T-helper 22 cell (primary cell): ENCODE results near the gene DNAJC1.
"Not testable (repeated sequence)": the region's sequence is repeated elsewhere in the genome, so short reads cannot be mapped to it uniquely, and the experiment has no call there.

Source experiments
- DNase-seq: peaks from one replicate; pipeline ENCODE4 v3.0.0-alpha.2; 2020; ENCODE audit warnings: low read depth

DNAJC1 gene

GRCh38 chr10:21899736-21900135, 103.8 kb downstream of the DNAJC1 start:
- DNase-seq: no peak

GRCh38 chr10:21895932-21896331, 107.6 kb downstream of the DNAJC1 start:
- no peak for DNase-seq

GRCh38 chr10:21894648-21895342, 108.7 kb downstream of the DNAJC1 start:
- DNase-seq: no peak

- no peak for DNase-seq
Measured at GRCh38 chr10:21891439-21891838, 112.1 kb downstream of the DNAJC1 start.

- no peak for DNase-seq
Measured at GRCh38 chr10:21889477-21890275, 113.9 kb downstream of the DNAJC1 start.

- DNase-seq: no peak
Measured at GRCh38 chr10:21888959-21889358, 114.6 kb downstream of the DNAJC1 start.

GRCh38 chr10:21885940-21886339, 117.6 kb downstream of the DNAJC1 start:
- DNase-seq: no peak

GRCh38 chr10:21873198-21873597, 130.3 kb downstream of the DNAJC1 start:
- DNase-seq: no peak

- not testable (repeated sequence) for DNase-seq
Measured at GRCh38 chr10:21872771-21873170, 130.8 kb downstream of the DNAJC1 start.

- DNase-seq: no peak
Measured at GRCh38 chr10:21870849-21871248, 132.7 kb downstream of the DNAJC1 start.

GRCh38 chr10:21869087-21869486, 134.4 kb downstream of the DNAJC1 start:
- not testable (repeated sequence) for DNase-seq

GRCh38 chr10:21860718-21861117, 142.8 kb downstream of the DNAJC1 start:
- no peak for DNase-seq

GRCh38 chr10:21858455-21858854, 145.1 kb downstream of the DNAJC1 start:
- no peak for DNase-seq

- DNase-seq: no peak
Measured at GRCh38 chr10:21849607-21850006, 153.9 kb downstream of the DNAJC1 start.

GRCh38 chr10:21843645-21844044, 159.9 kb downstream of the DNAJC1 start:
- DNase-seq: no peak

GRCh38 chr10:21841273-21841672, 162.3 kb downstream of the DNAJC1 start:
- not testable (repeated sequence) for DNase-seq

- DNase-seq: not testable (repeated sequence)
Measured at GRCh38 chr10:21837487-21837886, 166.0 kb downstream of the DNAJC1 start.

- not testable (repeated sequence) for DNase-seq
Measured at GRCh38 chr10:21834574-21834973, 169.0 kb downstream of the DNAJC1 start.

- no peak for DNase-seq
Measured at GRCh38 chr10:21832821-21833130, 170.8 kb downstream of the DNAJC1 start.

GRCh38 chr10:21831986-21832820, 171.3 kb downstream of the DNAJC1 start:
- no peak for DNase-seq

GRCh38 chr10:21830037-21830436, 173.5 kb downstream of the DNAJC1 start:
- no peak for DNase-seq

- DNase-seq: no peak
Measured at GRCh38 chr10:21827308-21827707, 176.2 kb downstream of the DNAJC1 start.

- DNase-seq: no peak
Measured at GRCh38 chr10:21826725-21827124, 176.8 kb downstream of the DNAJC1 start.
